NOMO-1 (cell line): Measurements from ENCODE around the gene TRABD2A.
"Not testable (repeated sequence)": the region's sequence is repeated elsewhere in the genome, so short reads cannot be mapped to it uniquely, and the experiment has no call there.

Experiments used
- DNase-seq, 2 experiments: peaks; one replicate each; lab custom pipeline; 2025; ENCODE audit not compliant: unreplicated experiment in 2 of 2; lab: John Stamatoyannopoulos, UW

TRABD2A gene

DNA sequence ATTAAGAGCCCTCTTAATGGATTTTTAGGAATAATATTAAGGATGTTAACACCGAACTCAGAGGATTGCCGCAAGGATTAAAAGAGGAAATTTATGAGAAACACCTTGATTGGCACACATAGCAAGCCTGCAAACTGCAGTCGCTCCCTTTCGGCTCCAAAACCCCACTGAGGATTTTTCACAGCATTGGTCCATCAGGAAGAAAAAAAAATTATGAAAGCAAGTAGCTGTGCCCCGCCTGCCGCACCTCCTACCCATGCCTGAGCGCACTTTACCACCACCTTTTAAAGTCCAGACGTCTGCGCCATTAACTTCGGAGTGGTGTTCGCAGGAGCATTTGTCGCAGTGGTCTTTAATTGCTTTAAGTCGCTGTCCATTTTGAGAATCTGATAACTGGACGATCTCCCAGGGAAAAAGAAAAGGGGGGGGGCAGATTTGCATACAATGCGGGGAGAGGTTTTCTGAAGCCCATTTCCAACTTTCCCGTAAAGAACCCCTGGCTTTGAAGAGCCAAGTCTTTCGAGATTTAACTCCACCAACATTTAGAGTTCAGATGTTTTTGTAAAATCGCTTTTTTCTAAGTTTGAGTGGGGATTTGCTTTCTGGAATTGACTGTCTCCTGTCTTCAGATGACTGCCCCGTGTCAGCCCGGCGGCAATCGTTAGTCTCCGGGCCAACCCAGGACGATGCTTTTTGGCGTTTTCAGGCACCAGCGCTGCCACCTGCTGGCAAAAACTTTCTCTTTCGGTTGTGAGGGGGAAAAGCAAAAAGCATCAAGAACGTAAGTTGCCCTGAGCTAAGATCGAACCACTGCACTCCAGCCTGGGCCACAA lies 913 bp upstream of the TRABD2A start:
- DNase-seq, result peak; percentile 78 to 89

DNA sequence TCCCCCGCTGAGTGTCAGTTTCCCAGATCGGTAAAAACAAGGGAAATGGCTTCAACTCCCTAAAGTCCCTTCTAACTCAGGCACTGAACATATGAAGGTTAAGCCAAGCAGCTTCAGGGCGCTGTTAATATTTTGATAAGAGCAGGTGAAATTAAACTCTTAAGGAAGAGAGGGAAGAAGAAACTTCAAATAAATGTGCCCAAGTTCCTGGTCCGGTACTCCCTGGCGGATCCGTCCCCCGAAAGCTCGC lies 564 bp downstream of the TRABD2A start:
- peak in 1 of 2 experiments; percentile 31 for DNase-seq

DNA sequence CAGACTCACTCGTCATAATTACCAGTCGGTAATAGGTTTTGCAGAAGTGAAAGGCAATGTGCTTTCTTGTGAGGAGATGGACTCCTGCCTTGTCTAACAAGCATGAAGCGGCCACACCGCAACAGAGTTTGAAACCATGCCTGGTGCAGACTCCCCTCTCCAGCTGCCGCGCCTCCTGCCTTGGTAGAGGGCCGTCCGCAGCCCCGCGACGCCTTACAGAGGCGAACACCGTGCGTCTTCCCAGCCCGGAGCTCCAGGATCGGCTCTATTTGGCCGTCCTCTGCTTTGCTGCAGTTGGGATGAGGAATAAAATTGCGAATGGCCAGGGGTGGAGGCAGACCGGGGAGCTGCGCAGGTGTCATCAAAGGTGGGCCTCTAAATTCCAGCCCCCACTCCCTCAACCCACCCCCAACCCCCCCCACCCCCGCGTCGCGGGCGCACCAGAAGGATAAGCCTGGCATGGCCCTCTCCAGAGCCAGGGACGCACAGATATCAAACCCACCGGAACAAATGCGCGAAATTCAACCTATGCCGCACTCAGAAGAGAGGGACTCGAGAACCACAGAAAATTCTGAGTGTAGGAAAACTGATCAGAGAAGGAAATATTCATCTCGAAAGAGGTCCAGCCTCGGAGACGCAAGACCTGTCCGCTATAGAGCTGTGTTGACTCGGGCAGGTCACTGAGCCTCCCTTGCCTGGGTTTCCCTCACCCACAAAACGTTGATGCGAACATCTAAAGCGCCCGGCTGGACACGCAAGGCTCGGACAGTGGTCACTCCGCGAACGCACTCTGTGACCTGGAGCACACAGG lies 1.1 kb downstream of the TRABD2A start:
- peak in 1 of 2 experiments; percentile 77 for DNase-seq

DNA sequence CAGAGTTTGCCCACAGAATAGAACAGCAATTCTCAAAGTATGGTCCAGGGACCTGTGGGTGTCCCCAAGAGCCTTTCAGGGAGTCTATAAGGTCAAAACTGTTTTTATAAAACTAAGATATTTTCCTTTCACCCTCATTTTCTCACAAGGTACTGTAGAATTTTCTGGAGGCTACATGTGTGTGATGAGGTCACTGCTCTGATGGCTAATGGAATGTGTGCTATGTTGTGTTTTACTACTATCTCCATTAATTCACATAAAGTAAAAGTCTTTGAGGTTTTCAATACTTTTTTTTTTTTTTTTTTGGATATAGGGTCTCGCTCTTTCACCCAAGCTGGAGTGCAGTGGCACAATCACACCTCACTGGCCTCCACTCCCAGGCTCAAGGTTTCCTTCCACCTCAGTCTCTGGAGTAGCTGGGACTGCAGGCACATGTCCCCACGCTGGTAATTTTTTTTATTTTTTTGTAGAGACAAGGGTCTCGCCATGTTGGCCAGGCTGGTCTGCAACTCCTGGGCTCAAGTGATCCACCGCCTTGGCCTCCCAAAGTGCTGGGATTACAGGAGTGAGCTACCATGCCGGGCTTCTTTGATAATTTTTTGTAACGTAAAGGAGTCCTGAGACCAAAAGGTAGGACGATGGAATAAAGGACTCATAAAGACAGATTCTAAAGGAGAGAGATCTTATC lies 1.8 kb downstream of the TRABD2A start:
- DNase-seq, result no peak

DNA sequence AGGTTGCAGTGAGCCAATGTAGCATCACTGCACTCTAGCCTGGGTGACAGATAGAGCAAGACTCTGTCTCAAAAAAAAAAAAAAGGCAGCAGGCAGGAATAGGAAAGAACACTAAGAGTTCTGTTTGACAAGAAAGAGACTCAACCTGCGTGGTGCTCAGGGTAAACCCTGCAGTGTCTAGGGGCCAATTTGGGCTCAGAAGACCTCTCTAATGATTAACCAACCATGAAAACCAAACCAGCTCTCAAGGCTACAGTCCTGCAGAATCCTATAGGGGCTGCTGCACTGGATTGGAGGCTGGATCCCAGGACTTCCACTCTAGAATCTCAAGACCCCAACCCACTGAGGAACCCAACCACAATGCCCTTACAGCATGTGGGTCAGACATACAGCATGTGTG lies 2.4 kb downstream of the TRABD2A start:
- no peak for DNase-seq

DNA sequence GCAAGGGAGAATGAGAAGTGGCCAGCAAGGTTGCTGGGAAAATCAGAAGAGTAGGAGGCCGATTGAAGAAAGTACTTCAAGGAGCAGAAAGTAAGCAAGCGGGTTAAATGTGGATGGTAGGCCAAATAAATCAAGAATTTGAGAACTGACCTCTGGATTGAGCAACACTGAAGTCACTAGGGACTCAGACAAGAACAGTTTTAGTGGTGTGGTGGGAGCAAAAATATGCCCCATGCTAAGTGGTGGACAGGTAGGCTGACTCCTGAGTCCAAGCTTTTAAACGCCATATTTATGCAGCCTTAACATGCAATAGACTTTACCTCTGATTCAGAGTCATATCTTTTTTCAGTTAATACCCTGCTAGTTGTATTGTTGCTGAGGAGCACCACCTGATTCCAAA lies 4.5 kb downstream of the TRABD2A start:
- DNase-seq, result no peak

DNA sequence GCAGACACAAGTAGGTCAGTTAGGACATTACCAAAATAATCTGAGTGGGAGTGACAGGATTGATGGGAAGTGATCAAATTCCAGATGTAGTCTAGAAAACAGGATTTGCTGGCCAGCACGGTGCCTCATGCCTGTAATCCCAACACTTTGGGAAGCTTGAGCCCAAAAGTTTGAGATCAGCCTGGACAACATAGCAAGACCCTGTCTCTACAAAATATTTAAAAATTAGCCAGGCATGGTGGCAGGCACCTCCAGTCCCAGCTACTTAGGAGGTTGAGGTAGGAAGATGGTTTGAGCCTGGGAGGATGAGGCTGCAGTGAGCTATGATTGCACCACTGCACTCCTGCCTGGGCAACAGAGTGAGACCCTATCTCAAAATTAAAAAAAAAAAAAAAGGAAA lies 5.3 kb downstream of the TRABD2A start:
- not testable (repeated sequence) for DNase-seq

DNA sequence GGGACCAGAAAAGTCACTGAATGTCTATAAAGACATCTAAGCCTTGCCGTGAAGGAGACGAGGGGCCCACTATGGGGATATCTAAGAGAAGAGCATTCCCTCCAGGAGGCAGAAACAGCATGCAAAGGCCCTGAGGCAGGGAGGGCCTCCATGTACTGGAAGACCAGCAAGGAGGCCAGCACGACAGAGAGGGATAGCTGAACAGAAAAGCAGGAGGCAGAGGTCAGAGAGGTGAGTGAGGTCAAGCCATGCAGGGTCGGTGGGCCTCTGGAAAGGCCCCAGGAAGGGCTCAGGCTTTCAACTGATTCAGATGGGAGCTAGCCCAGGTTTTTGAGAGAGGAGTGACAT lies 5.7 kb downstream of the TRABD2A start:
- no peak for DNase-seq

DNA sequence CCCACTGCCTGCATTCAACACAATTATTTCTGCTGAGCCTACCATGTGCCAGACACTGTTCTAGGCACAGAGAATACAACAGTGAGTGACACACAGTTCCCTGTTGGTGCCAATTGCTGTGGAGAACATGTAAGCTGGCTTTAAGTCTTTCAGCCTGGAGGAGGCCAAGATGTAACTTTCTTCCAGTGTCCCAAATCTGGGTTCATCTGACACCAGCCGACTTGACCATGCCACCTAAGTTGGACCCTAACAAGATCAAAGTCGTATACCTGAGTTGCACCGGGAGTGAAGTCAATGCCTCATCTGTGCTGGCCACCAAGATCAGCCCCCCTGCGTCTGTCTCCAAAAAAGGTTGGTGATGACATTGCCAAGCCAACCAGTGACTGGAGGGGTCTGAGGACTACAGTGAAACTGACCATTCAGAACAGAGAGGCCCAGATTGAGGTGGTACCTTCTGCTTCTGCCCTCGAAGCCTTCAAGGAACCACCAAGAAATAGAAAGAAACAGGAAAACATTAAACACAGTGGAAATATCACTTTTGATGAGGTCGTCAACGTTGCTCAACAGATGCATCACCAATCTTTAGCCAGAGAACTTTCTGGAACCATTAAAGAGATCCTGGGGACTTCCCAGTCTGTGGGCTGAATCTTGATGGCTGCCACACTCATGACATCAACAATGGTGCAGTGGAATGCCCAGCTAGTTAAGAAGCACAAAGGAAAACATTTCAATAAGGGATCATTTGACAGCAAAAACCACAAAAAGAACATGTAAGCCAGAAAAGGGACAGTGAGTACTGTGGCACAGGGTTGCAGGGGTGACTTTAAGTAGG lies 6.3 kb downstream of the TRABD2A start:
- no peak for DNase-seq

DNA sequence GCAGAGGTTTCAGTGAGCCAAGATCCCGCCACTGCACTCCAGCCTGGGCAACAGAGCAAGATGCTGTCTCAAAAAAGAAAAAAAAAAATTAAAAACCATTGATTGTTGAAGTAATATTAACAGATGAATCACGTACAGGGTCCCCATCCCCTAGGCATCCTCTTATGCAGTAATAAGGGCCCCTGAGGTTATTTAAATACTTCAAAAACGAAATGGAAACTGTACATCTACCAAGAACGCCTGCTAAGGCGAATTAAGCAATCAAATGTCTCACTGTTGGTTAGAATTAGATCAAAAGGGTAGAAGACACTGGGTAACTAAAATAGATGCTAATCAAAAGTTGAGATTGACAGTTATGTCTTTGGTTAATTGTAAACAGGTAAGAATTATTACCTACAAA lies 7.5 kb downstream of the TRABD2A start:
- DNase-seq, result no peak

DNA sequence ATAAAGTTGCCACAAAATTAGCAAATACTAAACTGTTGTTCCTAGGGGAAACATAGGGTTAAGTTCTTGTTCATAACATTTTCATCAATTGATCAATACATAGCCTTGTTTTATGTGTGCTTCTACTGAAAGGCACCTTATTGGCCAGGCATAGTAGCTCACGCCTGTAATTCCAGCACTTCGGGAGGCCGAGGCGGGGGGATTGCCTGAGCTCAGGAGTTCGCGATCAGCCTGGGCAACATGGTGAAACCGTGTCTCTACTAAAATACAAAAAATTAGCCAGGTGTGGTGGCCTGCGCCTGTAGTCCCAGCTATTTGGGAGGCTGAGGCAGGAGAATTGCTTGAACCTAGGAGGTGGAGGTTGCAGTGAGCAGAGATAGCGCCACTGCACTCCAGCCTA lies 8.2 kb downstream of the TRABD2A start:
- not testable (repeated sequence) for DNase-seq

DNA sequence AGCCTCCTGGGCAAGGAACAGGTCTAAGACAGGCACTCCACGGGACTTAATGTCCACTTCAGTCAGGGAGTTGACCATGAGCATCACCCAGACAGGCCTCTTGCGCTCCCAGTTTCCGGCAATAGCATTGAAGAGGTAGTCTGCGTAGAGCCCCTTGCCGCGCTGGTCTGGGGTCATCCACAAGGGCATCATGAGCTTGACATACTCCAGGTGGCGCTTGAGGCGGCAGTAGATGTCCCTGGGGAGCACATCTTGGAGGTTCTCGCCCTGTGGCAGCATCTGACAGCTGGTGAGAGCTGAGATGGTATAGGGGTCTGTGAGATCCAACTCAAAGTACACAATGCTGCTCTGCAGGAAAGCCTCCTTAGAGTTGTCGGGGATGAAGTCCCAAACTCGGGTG lies 10.6 kb downstream of the TRABD2A start:
- no peak for DNase-seq

DNA sequence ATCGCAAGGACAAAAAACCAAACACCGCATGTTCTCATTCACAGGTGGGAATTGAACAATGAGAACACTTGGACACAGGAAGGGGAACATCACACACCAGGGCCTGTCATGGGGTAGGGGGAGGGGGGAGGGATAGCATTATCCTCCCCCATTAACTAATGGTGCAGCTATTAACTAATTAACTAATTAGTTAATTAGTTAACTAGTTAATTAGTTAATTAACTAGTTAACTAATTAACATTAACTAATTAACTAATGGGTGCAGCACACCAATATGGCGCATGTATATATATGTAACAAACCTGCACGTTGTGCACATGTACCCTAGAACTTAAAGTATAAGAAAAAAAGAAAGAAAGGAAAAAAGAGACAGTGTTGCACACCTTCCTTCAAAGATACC lies 12.6 kb downstream of the TRABD2A start:
- not testable (repeated sequence) for DNase-seq

DNA sequence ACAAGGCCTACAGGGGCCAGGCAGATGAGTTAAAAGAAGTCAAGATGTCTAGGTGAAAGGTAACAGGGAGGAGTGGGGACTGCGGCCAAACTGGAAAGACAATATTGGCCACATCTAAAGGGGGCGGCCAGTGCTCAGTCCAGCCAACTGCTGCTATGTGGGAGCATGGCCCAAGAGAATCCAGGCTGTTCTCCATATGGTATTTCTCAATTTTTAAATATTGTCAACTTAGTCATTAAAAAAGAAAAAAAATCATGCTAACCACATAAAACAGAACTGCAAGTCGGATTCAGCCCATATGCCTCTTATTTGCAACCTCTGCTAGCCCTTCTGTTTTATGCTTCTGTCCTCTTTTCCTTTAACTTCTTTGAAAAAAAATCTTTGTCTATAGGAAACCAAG lies 14.8 kb downstream of the TRABD2A start:
- DNase-seq, result no peak

DNA sequence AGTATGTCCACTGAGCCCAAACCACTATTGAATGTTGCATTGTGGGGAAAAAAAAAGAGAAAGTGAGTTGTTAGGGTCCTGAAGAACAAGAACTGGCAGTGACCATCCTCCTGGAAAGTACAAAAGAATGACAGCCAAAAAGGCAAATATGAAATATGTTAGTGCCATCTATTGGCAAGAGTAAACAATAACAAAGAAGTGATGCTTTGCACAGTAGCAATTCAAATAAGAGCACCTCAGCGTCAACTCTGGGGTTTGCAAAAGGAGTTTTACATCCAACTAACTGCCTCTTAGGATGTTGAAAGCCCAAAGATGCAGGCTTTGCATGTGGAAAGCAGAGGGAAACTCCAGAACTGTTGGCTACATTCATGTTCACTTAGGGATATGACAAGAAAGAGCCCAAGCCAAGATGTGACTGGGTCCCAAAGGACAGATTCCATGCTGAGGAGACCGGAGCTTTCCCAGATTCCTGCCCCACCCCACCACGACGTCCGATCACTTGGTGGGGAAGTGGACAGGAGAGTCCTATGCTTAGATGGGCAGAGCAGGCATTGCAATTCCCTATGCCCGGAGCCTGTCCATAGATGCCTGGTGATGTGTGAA lies 15.6 kb downstream of the TRABD2A start:
- DNase-seq, result peak in 1 of 2 experiments; percentile 34

DNA sequence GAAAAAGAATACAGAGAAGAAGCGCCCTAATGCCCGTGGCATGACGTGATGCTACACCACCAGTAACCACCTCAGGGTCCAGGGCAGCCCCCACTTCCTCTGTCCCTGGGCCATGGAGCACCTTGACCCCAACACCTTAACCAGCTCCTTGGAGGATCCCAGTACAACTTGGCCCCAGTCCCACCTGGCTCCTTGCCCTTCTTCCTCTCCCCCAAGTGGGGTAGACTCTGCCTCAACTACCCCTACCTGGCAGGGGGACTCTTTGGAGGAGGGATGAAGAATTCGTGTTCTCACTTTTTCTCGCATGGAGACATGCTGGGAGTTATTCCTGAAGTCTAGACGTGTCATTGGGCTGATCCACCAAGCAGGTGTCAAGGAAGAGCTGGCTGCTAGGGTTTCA lies 18.9 kb downstream of the TRABD2A start:
- DNase-seq, result no peak

DNA sequence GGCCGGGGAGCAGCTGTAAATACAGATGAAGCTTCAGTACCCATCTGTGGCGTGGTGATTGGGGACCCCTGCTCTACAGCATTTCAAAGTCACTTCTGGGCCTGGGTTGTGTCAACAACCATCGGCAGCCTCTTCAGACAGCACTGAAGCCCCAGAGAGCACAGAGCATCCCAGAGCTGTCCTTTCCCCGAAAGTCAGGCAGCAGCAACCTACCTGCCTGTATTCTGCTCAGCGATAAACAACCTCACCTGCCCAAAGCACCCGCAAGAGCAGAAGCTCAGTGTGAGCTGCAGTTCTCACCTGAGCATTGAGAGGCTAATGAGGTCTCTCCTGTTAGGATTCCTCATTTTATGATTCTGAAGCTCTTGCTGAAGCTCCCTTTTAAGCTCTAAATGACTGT lies 19.3 kb downstream of the TRABD2A start:
- no peak for DNase-seq

DNA sequence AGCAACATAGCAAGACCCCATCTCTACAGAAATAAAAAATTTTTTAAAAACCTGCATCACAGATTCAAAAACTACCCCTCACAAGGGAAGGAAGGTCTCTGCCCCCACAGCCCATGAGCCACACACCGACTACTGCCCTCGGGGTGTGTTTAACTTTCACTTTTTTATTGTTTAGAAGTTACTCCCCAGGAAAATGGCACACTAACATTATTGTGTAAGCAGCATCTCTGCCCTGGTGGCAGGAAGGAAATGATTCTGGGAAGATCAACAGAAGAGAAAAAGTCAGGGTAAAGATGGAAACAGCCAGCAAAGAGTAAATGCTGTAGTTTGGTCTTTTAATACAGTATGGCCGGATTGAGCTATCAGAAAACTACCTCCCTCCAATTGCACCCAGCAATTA lies 21.9 kb downstream of the TRABD2A start:
- no peak for DNase-seq

DNA sequence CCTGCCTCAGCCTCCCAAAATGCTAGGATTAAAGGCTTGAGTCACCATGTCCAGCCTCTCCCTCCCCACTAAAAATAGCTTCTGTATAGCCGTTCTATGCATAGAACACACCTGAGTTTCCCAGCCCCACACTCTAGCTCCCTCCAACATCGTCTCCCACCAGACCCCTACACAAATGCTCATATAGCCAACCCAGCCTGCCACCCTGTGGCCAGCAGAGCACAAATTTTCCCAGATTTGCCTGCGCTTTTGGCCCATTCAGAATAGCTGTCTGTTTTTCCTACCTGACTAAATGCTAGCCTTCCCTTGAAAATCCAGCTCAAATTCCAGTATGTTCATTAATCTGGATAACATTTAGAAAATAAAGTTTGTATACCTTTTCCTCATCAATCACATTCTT lies 22.8 kb downstream of the TRABD2A start:
- no peak for DNase-seq

DNA sequence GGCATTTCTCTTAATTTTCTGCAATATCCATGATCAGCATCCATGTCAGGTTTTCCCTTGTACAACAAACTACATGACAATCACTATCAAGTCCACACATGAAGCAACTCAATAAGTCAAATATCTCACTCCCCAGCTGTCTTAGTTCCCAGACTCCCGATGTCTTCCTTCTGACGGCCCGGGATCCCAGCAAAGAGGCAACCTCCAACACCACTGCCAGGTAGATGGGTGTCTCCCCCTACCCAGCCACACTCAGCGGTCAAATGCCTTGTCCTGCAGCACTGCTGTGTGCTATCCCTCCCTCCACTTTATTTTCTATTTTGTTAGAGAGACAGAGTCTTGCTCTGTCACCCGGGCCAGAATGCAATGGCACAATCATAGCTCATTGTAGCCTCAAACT lies 23.3 kb downstream of the TRABD2A start:
- no peak for DNase-seq

DNA sequence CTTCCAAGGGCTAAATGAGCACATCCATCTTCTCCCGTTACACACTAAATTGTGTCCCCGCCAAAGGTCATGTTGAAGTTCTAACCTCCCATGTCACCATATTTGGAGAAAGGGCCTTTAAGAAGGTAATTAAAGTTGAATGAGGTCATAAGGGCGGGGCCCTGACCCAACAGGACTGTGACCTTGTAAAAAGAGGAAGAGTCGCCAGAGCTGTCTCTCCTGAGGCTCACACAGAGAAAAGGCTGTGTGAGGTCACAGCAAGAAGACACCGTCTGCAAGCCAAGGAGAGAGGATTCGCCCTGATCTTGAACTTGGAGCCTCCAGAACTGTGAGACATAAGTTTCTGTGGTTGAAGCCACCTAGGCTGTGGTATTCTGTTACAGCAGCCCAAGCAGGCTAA lies 24.1 kb downstream of the TRABD2A start:
- peak; percentile 62 to 84 for DNase-seq
